ENCODE measurements around the gene PLEKHM3. TPM values are rescaled to one million over a fixed set of nuclear protein-coding genes. Genes with fewer than 3 reads are reported as not detected.

The PLEKHM3 gene
- total and polyA plus RNA-seq, 2 of the 4 experiments (the other 2 are of a cell fraction), result 2.4 to 11.3 TPM

GRCh38 chr2:207898354-207898695 lies 127.0 kb downstream of the PLEKHM3 start:
- H3K4me3 ChIP-seq (ENCODE audit: insufficient read depth, low read depth, low read length), result no peak overlapping the region
- H3K56ac ChIP-seq (ENCODE audit: extremely low read depth, insufficient read depth, low read length), result no peak overlapping the region
- H3K27me3 ChIP-seq (ENCODE audit: control insufficient read depth, insufficient read depth, low read length), result no peaks in the 10 kb centered on the region
- H3K4ac ChIP-seq (ENCODE audit: low read depth, low read length), result no peak overlapping the region
- no peak overlapping the region for H3K14ac ChIP-seq (replicated peaks; ENCODE audit: low read depth, low read length)
- H3K9ac ChIP-seq (ENCODE audit: low read depth, low read length), result no peak overlapping the region
- H3K23ac ChIP-seq (ENCODE audit: low read depth, low read length), result no peak overlapping the region
- no peak overlapping the region for H3K4me2 ChIP-seq (ENCODE audit: low read depth, low read length)
- no peak overlapping the region for H2BK20ac ChIP-seq (ENCODE audit: low read depth, low read length)
- H3K4me1 ChIP-seq (ENCODE audit: control insufficient read depth, insufficient read depth, low read length), result no peaks in the 10 kb centered on the region; the same call in 1 of the 2 replicates
- H3K36me3 ChIP-seq (ENCODE audit: control insufficient read depth, insufficient read depth, low read length), result peaks cover 4% of the 10 kb centered on the region; the same call in 1 of the 2 replicates
- no peak overlapping the region for H2AK5ac ChIP-seq (ENCODE audit: low read depth, low read length)
- H3K27ac ChIP-seq (ENCODE audit: insufficient read depth, low read length), result no peak overlapping the region
- in situ Hi-C loops (cut with MboI; ENCODE audit: low sequenced_read_pairs) (no loop called here), dilution Hi-C loops (cut with HindIII; ENCODE audit: low sequenced_read_pairs, unreplicated experiment) (no loop called here), intact Hi-C loops (cut with micrococcal nuclease) (no loop called here)
- WGBS, 2 experiments (ENCODE audit: extremely low coverage in 2 of 2, insufficient read length in 1 of 2), result no CpG with 5 or more reads among the region's 8 CpGs
- H3K18ac ChIP-seq (ENCODE audit: low read depth, low read length), result no peak overlapping the region
- no peak for ATAC-seq (ENCODE audit: low read depth)
- no TSS peak for BruUV-seq (replicated peaks)
- no peaks in the 10 kb centered on the region for H3K79me1 ChIP-seq (ENCODE audit: low read depth in 1 of 2, low read length in 2 of 2)
- ChIA-PET CTCF (no interaction called here), POLR2A (ENCODE audit: unreplicated experiment) (no interaction called here)
- no peak overlapping the region for H4K91ac ChIP-seq (ENCODE audit: insufficient read depth, low read depth, low read length)
- TF ChIP-seq SMC3 (IDR thresholded peaks at IDR 0.05; ENCODE audit: low read depth, low read length) (no peak), MAFK (IDR thresholded peaks at IDR 0.05; ENCODE audit: low read depth, low read length) (no peak), NFE2L2 (IDR thresholded peaks at IDR 0.05; ENCODE audit: low read depth, low read length) (no peak), FOS (IDR thresholded peaks at IDR 0.05; ENCODE audit: low read depth, low read length) (no peak), RCOR1 (IDR thresholded peaks at IDR 0.05; ENCODE audit: insufficient replicate concordance, low read length) (no peak), RAD21 (IDR thresholded peaks at IDR 0.05; ENCODE audit: low read length) (no peak), BHLHE40 (IDR thresholded peaks at IDR 0.05; ENCODE audit: low read depth, low read length) (no peak), CHD1 (IDR thresholded peaks at IDR 0.05; ENCODE audit: low read depth, low read length) (no peak), MXI1 (IDR thresholded peaks at IDR 0.05; ENCODE audit: borderline replicate concordance, low read depth, low read length) (no peak), MAZ (IDR thresholded peaks at IDR 0.05; ENCODE audit: borderline replicate concordance, low read depth, low read length) (no peak), USF2 (IDR thresholded peaks at IDR 0.05; ENCODE audit: low read depth, low read length) (no peak), POLR2A (IDR thresholded peaks at IDR 0.05; ENCODE audit: low read depth, low read length) (no peak)
- TF ChIP-seq, protein P1, sequence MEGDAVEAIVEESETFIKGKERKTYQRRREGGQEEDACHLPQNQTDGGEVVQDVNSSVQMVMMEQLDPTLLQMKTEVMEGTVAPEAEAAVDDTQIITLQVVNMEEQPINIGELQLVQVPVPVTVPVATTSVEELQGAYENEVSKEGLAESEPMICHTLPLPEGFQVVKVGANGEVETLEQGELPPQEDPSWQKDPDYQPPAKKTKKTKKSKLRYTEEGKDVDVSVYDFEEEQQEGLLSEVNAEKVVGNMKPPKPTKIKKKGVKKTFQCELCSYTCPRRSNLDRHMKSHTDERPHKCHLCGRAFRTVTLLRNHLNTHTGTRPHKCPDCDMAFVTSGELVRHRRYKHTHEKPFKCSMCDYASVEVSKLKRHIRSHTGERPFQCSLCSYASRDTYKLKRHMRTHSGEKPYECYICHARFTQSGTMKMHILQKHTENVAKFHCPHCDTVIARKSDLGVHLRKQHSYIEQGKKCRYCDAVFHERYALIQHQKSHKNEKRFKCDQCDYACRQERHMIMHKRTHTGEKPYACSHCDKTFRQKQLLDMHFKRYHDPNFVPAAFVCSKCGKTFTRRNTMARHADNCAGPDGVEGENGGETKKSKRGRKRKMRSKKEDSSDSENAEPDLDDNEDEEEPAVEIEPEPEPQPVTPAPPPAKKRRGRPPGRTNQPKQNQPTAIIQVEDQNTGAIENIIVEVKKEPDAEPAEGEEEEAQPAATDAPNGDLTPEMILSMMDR (conservative IDR thresholded peaks at IDR 0.05; ENCODE audit: low read depth, low read length), result no peak
- TF ChIP-seq, protein P2, sequence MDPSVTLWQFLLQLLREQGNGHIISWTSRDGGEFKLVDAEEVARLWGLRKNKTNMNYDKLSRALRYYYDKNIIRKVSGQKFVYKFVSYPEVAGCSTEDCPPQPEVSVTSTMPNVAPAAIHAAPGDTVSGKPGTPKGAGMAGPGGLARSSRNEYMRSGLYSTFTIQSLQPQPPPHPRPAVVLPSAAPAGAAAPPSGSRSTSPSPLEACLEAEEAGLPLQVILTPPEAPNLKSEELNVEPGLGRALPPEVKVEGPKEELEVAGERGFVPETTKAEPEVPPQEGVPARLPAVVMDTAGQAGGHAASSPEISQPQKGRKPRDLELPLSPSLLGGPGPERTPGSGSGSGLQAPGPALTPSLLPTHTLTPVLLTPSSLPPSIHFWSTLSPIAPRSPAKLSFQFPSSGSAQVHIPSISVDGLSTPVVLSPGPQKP (IDR thresholded peaks at IDR 0.05; ENCODE audit: borderline replicate concordance, low read depth, low read length), result no peak
- DNase-seq, result no peak
- H4K8ac ChIP-seq (ENCODE audit: low read depth in 2 of 2, low read length in 2 of 2), result no peak overlapping the region
- H2BK120ac ChIP-seq (ENCODE audit: low read depth, low read length), result no peak overlapping the region
- H2AK9ac ChIP-seq (replicated peaks; ENCODE audit: low read depth, low read length, poor library complexity), result no peak overlapping the region
- H4K5ac ChIP-seq (ENCODE audit: low read depth, low read length), result no peak overlapping the region
- H4K20me1 ChIP-seq (ENCODE audit: insufficient read depth, low read length), result no peaks in the 10 kb centered on the region
- no peak overlapping the region for H2BK5ac ChIP-seq (ENCODE audit: low read depth, low read length, poor library complexity, severe bottlenecking)
- H3K9me3 ChIP-seq (ENCODE audit: control insufficient read depth, insufficient read depth, low read length), result no peaks in the 10 kb centered on the region
- H2AFZ ChIP-seq (replicated peaks; ENCODE audit: low read length, poor library complexity), result no peak overlapping the region
- H2BK15ac ChIP-seq (ENCODE audit: low read depth, low read length), result no peak overlapping the region
- no peaks in the 10 kb centered on the region; the same call in 1 of the 2 replicates for H3K9me1 ChIP-seq (ENCODE audit: insufficient read depth, low read length)

All from IMR-90 (cell line).